ENCODE measurements around the gene BCAT1.

BCAT1 gene

GRCh38 chr12:24948757-24949722, at the start of gene BCAT1:
TSS of gene BCAT1 (minus strand) at chr12:24949101. CDS start at chr12:24948932, 169 bp downstream.
- no peak for DNase-seq (ENCODE audit: low spot score)

- DNase-seq (ENCODE audit: low spot score), result no peak
Measured at GRCh38 chr12:24997970-24998582, 49.2 kb upstream of the BCAT1 start.

GRCh38 chr12:24997496-24997895, 48.6 kb upstream of the BCAT1 start:
- DNase-seq (ENCODE audit: low spot score), result no peak

GRCh38 chr12:24996820-24997219, 47.9 kb upstream of the BCAT1 start:
- DNase-seq (ENCODE audit: low spot score), result no peak

- DNase-seq (ENCODE audit: low spot score), result no peak
Measured at GRCh38 chr12:24996102-24996797, 47.3 kb upstream of the BCAT1 start.

GRCh38 chr12:24993793-24994192, 44.9 kb upstream of the BCAT1 start:
- no peak for DNase-seq (ENCODE audit: low spot score)

- peak; percentile 78 for DNase-seq (ENCODE audit: low spot score)
Measured at GRCh38 chr12:24991209-24992049, 42.5 kb upstream of the BCAT1 start.

- DNase-seq (ENCODE audit: low spot score), result no peak
Measured at GRCh38 chr12:24989216-24989615, 40.3 kb upstream of the BCAT1 start.

GRCh38 chr12:24982250-24982649, 33.3 kb upstream of the BCAT1 start:
- DNase-seq (ENCODE audit: low spot score), result no peak

- no peak for DNase-seq (ENCODE audit: low spot score)
Measured at GRCh38 chr12:24979976-24980730, 31.3 kb upstream of the BCAT1 start.

GRCh38 chr12:24979329-24979728, 30.4 kb upstream of the BCAT1 start:
- DNase-seq (ENCODE audit: low spot score), result no peak

GRCh38 chr12:24977711-24978110, 28.8 kb upstream of the BCAT1 start:
- no peak for DNase-seq (ENCODE audit: low spot score)

GRCh38 chr12:24977060-24977459, 28.2 kb upstream of the BCAT1 start:
- no peak for DNase-seq (ENCODE audit: low spot score)

- no peak for DNase-seq (ENCODE audit: low spot score)
Measured at GRCh38 chr12:24975425-24975824, 26.5 kb upstream of the BCAT1 start.

- DNase-seq (ENCODE audit: low spot score), result no peak
Measured at GRCh38 chr12:24974216-24974615, 25.3 kb upstream of the BCAT1 start.

GRCh38 chr12:24972078-24972477, 23.2 kb upstream of the BCAT1 start:
- DNase-seq (ENCODE audit: low spot score), result no peak

GRCh38 chr12:24970177-24970576, 21.3 kb upstream of the BCAT1 start:
- no peak for DNase-seq (ENCODE audit: low spot score)

- DNase-seq (ENCODE audit: low spot score), result no peak
Measured at GRCh38 chr12:24966951-24967564, 18.2 kb upstream of the BCAT1 start.

- DNase-seq (ENCODE audit: low spot score), result no peak
Measured at GRCh38 chr12:24964342-24964741, 15.4 kb upstream of the BCAT1 start.

GRCh38 chr12:24960222-24960855, 11.4 kb upstream of the BCAT1 start:
- DNase-seq (ENCODE audit: low spot score), result peak; percentile 64
